SK-N-SH treated with all-trans-retinoic acid at 6 μM for 48 hours (cell line): ENCODE measurements around the gene TMEM200B.
"Not testable (repeated sequence)": the region's sequence is repeated elsewhere in the genome, so short reads cannot be mapped to it uniquely, and the experiment has no call there.

ENCODE experiments used
- ATAC-seq: fragments of 200-7000 bp; cut with Tn5 transposase; 3 replicates; pipeline ENCODE4 v1.9.1; 2020; ENCODE audit warnings: mild to moderate bottlenecking, moderate library complexity
- ARNTL ChIP-seq: fragments of 450-650 bp; formaldehyde crosslinking; IDR thresholded peaks from 2 replicates; pipeline ENCODE4 v1.5.0; 2020; ENCODE audit warnings: low read depth, mild to moderate bottlenecking, moderate library complexity, borderline replicate concordance
- BACH2 ChIP-seq: fragments of 250-450 bp; sonication (Bioruptor Pico); IDR thresholded peaks from 2 replicates; pipeline ENCODE4 v1.9.0; 2021; ENCODE audit warnings: mild to moderate bottlenecking, borderline replicate concordance
- CREB5 ChIP-seq: fragments of 250-450 bp; sonication (Bioruptor Pico); IDR thresholded peaks from 2 replicates; pipeline ENCODE4 v1.5.1; 2020; ENCODE audit warnings: low read depth, mild to moderate bottlenecking, moderate library complexity
- CSDC2 ChIP-seq: fragments of 250-450 bp; sonication (Bioruptor Pico); IDR thresholded peaks from 2 replicates; pipeline ENCODE4 v1.5.0; 2020; ENCODE audit warnings: mild to moderate bottlenecking, moderate library complexity
- CSRNP3 ChIP-seq: fragments of 250-450 bp; sonication (Bioruptor Pico); IDR thresholded peaks from 2 replicates; pipeline ENCODE4 v1.5.1; 2021; ENCODE audit warnings: mild to moderate bottlenecking, moderate library complexity
- ESRRG ChIP-seq: fragments of 250-450 bp; sonication (Bioruptor Pico); IDR thresholded peaks from 2 replicates; pipeline ENCODE4 v1.6.1; 2021; ENCODE audit warnings: mild to moderate bottlenecking
- GLIS3 ChIP-seq: fragments of 250-450 bp; sonication (Bioruptor Pico); IDR thresholded peaks from 2 replicates; pipeline ENCODE4 v1.5.0; 2020; ENCODE audit warnings: mild to moderate bottlenecking, moderate library complexity
- ISL1 ChIP-seq: fragments of 250-450 bp; sonication (Bioruptor Pico); IDR thresholded peaks from 2 replicates; pipeline ENCODE4 v2.1.2; 2022; ENCODE audit warnings: mild to moderate bottlenecking, moderate library complexity
- OSR1 ChIP-seq: fragments of 250-450 bp; sonication (Bioruptor Pico); IDR thresholded peaks from 2 replicates; pipeline ENCODE4 v1.8.0; 2022; ENCODE audit warnings: moderate library complexity, mild to moderate bottlenecking, inconsistent platforms
- PATZ1 ChIP-seq: fragments of 250-450 bp; sonication (Bioruptor Pico); IDR thresholded peaks from 2 replicates; pipeline ENCODE4 v1.8.0; 2020; ENCODE audit warnings: mild to moderate bottlenecking, moderate library complexity, borderline replicate concordance
- POU6F1 ChIP-seq: fragments of 250-450 bp; sonication (Bioruptor Pico); IDR thresholded peaks from 2 replicates; pipeline ENCODE4 v1.8.0; 2021; ENCODE audit warnings: low read depth, mild to moderate bottlenecking, moderate library complexity, borderline replicate concordance
- PPARA ChIP-seq: fragments of 250-450 bp; sonication (Bioruptor Pico); IDR thresholded peaks from 2 replicates; pipeline ENCODE4 v1.5.0; 2020; ENCODE audit warnings: mild to moderate bottlenecking, borderline replicate concordance
- RARB ChIP-seq: fragments of 250-450 bp; sonication (Bioruptor Pico); IDR thresholded peaks from 2 replicates; pipeline ENCODE4 v1.8.0; 2021; ENCODE audit warnings: mild to moderate bottlenecking, moderate library complexity
- SNAI2 ChIP-seq: fragments of 250-450 bp; sonication (Bioruptor Pico); IDR thresholded peaks from 2 replicates; pipeline ENCODE4 v1.5.0; 2020; ENCODE audit warnings: mild to moderate bottlenecking, moderate library complexity
- TCF4 ChIP-seq: fragments of 250-450 bp; sonication (Bioruptor Pico); IDR thresholded peaks from 2 replicates; pipeline ENCODE4 v1.8.0; 2021; ENCODE audit warnings: mild to moderate bottlenecking, moderate library complexity, borderline replicate concordance
- TOX ChIP-seq: fragments of 250-450 bp; sonication (Bioruptor Pico); IDR thresholded peaks from 2 replicates; pipeline ENCODE4 v1.8.0; 2021; ENCODE audit warnings: mild to moderate bottlenecking, moderate library complexity, borderline replicate concordance
- TSHZ2 ChIP-seq: fragments of 250-450 bp; sonication (Bioruptor Pico); IDR thresholded peaks from 2 replicates; pipeline ENCODE4 v1.5.0; 2020; ENCODE audit warnings: mild to moderate bottlenecking, moderate library complexity
- ZC3H10 ChIP-seq: fragments of 250-450 bp; sonication (Bioruptor Pico); IDR thresholded peaks from 2 replicates; pipeline ENCODE4 v1.5.1; 2021; ENCODE audit warnings: mild to moderate bottlenecking, moderate library complexity
- ZFP3 ChIP-seq: fragments of 250-450 bp; sonication (Bioruptor Pico); IDR thresholded peaks from 2 replicates; pipeline ENCODE4 v1.5.0; 2020; ENCODE audit warnings: mild to moderate bottlenecking, moderate library complexity
- ZFP30 ChIP-seq: fragments of 450-650 bp; formaldehyde crosslinking; IDR thresholded peaks from 2 replicates; pipeline ENCODE4 v1.5.0; 2022; ENCODE audit warnings: mild to moderate bottlenecking, moderate library complexity
- ZNF565 ChIP-seq: fragments of 450-650 bp; formaldehyde crosslinking; conservative IDR thresholded peaks from 2 replicates; pipeline ENCODE4 v1.5.0; 2020; ENCODE audit warnings: low read depth, mild to moderate bottlenecking, moderate library complexity
- ZNF70 ChIP-seq: fragments of 450-650 bp; formaldehyde crosslinking; IDR thresholded peaks from 2 replicates; pipeline ENCODE4 v1.5.0; 2020; ENCODE audit warnings: mild to moderate bottlenecking, moderate library complexity
- ZNF8 ChIP-seq: fragments of 450-650 bp; formaldehyde crosslinking; IDR thresholded peaks from 2 replicates; pipeline ENCODE4 v1.5.0; 2020; ENCODE audit warnings: mild to moderate bottlenecking, moderate library complexity

TMEM200B gene

GRCh38 chr1:29112705-29113412 lies 10.8 kb downstream of the TMEM200B start:
- ATAC-seq: no peak
- TF ChIP-seq TCF4 (CRISPR knock-in tag): no peak
- TF ChIP-seq CSDC2 (CRISPR knock-in tag): no peak
- TF ChIP-seq BACH2: no peak
- no peak for TF ChIP-seq ZNF565
- no peak for TF ChIP-seq ZC3H10 (CRISPR knock-in tag)

- not testable (repeated sequence) for ATAC-seq
These were observed 15.7 kb downstream of the TMEM200B start for GRCh38 chr1:29108041-29108440.

- no peak for ATAC-seq
- TF ChIP-seq ZC3H10 (CRISPR knock-in tag): no peak
- TF ChIP-seq ZFP3 (CRISPR knock-in tag): no peak
- no peak for TF ChIP-seq BACH2
- no peak for TF ChIP-seq POU6F1 (CRISPR knock-in tag)
- TF ChIP-seq ZFP30 (CRISPR knock-in tag): no peak
- TF ChIP-seq GLIS3 (CRISPR knock-in tag): no peak
- no peak for TF ChIP-seq ZNF70 (CRISPR knock-in tag)
- no peak for TF ChIP-seq TCF4 (CRISPR knock-in tag)
- TF ChIP-seq ZNF8 (CRISPR knock-in tag): no peak
- no peak for TF ChIP-seq ARNTL (CRISPR knock-in tag)
- TF ChIP-seq ISL1: no peak
- no peak for TF ChIP-seq TOX
- TF ChIP-seq CREB5 (CRISPR knock-in tag): no peak
- TF ChIP-seq ESRRG (CRISPR knock-in tag): no peak
- no peak for TF ChIP-seq PATZ1 (CRISPR knock-in tag)
- no peak for TF ChIP-seq SNAI2
- TF ChIP-seq OSR1 (CRISPR knock-in tag): no peak
- no peak for TF ChIP-seq CSRNP3
- TF ChIP-seq PPARA (CRISPR knock-in tag): no peak
- TF ChIP-seq RARB (CRISPR knock-in tag): no peak
These were observed 17.9 kb downstream of the TMEM200B start for GRCh38 chr1:29105822-29106221.

GRCh38 chr1:29100487-29100886 lies 23.2 kb downstream of the TMEM200B start:
- ATAC-seq: no peak
- TF ChIP-seq ZNF8 (CRISPR knock-in tag): no peak
- no peak for TF ChIP-seq TSHZ2
- no peak for TF ChIP-seq TOX
- no peak for TF ChIP-seq ZC3H10 (CRISPR knock-in tag)
- no peak for TF ChIP-seq BACH2
- no peak for TF ChIP-seq ESRRG (CRISPR knock-in tag)
- no peak for TF ChIP-seq ZFP30 (CRISPR knock-in tag)
- TF ChIP-seq PPARA (CRISPR knock-in tag): no peak
- no peak for TF ChIP-seq ZNF70 (CRISPR knock-in tag)
- no peak for TF ChIP-seq TCF4 (CRISPR knock-in tag)
- no peak for TF ChIP-seq SNAI2
- TF ChIP-seq ARNTL (CRISPR knock-in tag): no peak
- TF ChIP-seq PATZ1 (CRISPR knock-in tag): no peak
- TF ChIP-seq GLIS3 (CRISPR knock-in tag): no peak
- no peak for TF ChIP-seq CREB5 (CRISPR knock-in tag)
